ENCODE data around the gene NT5DC3. TPM values are rescaled to one million over a fixed set of nuclear protein-coding genes. Genes with fewer than 3 reads are reported as not detected.

NT5DC3 gene
- total and polyA plus RNA-seq, 2 experiments from 2014 or later: 2.8 to 6.3 TPM

DNA sequence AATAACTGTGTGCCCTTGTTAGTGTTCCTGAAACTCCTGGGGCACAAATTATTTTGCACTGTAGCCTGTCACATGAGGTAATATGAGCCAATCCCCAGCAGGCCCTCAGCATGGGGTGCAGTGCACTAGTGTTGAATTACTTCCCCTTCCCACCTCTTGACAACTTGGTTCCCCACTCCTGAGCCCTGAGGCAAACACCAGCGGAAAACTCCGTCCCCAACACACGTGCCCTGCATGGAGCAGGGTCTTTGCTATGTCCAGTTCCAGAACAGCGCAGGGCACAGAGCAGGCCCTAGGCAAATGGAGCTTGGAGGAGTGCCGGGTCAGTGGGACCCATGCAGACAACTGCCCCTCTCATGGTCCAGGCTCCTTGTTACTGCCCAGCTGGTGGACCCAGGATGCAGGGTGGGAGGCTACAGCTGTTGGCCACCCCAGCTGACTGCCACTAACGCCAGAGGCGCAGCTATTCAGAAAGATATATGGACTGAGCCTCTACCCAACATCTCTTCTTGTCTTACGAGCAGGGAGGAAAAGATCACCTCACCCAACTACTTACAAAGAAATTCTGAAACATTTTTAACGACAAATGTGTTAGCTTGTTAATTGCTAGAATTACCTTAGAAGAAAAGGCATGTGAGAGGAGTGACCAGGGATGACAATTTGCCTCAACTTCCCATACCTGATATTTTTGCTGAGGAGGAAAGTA is 71.6 kb downstream of the NT5DC3 start:
- TF ChIP-seq, protein P1, sequence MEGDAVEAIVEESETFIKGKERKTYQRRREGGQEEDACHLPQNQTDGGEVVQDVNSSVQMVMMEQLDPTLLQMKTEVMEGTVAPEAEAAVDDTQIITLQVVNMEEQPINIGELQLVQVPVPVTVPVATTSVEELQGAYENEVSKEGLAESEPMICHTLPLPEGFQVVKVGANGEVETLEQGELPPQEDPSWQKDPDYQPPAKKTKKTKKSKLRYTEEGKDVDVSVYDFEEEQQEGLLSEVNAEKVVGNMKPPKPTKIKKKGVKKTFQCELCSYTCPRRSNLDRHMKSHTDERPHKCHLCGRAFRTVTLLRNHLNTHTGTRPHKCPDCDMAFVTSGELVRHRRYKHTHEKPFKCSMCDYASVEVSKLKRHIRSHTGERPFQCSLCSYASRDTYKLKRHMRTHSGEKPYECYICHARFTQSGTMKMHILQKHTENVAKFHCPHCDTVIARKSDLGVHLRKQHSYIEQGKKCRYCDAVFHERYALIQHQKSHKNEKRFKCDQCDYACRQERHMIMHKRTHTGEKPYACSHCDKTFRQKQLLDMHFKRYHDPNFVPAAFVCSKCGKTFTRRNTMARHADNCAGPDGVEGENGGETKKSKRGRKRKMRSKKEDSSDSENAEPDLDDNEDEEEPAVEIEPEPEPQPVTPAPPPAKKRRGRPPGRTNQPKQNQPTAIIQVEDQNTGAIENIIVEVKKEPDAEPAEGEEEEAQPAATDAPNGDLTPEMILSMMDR (IDR thresholded peaks at IDR 0.05; ENCODE audit: poor library complexity): no peak
- TF ChIP-seq EZH2 (IDR thresholded peaks at IDR 0.05; ENCODE audit: borderline replicate concordance) (no peak), EZH2phosphoT487 (IDR thresholded peaks at IDR 0.05; ENCODE audit: low read depth, severe bottlenecking, unreplicated experiment) (no peak)
- Histone ChIP-seq H3K4me3 (no peak overlapping the region), H3K4me2 (no peak overlapping the region), H3K36me3 (replicated peaks; ENCODE audit: insufficient read depth, low read depth) (no peaks in the 10 kb centered on the region), H3K79me2 (no peaks in the 10 kb centered on the region), H3K9me2 (replicated peaks; ENCODE audit: insufficient read depth) (no peaks in the 10 kb centered on the region), H2AFZ (no peak overlapping the region), H3K27ac (no peak overlapping the region), H3K4me1 (ENCODE audit: insufficient read depth) (no peaks in the 10 kb centered on the region), H3K9me3 (ENCODE audit: low read depth) (no peaks in the 10 kb centered on the region), H3K27me3 (no peaks in the 10 kb centered on the region), H4K20me1 (ENCODE audit: insufficient read depth, poor library complexity, severe bottlenecking) (no peaks in the 10 kb centered on the region)
- no peak for DNase-seq (ENCODE audit: low spot score)
- 91% methylated on average over 9 of the region's 9 CpGs for WGBS (ENCODE audit: low lambda C conversion rate, missing lambda C conversion rate)

DNA sequence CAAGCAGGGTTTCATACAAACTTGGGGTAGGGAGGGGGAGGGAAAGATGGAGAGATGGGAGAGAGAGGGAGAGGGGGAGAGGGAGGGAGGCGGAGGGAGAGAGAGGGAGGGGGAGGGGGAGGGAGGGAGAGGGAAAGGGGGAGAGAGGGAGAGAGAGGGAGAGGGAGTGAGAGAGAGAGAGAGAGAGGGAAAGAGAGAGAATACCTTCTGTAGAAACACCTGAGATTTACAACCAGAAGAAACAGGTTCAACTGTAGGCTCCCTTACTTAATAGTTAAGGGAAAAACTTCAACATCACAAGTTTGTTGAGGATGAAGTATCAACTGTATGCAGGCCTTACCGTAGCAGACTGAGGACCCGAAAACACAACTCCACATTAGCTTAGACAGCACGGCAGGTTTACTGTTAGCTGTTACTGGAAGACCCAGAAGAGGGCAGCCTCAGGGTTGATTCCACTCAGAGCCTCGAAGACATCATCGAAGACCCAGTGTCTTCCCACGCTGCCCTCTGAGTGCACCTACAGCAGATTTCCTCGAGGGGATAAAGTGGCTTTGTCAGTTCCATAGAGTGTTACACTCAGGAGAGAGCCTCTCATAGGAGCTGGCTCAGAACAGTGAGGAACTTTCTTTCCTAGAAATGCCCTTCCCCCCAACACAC is 72.4 kb downstream of the NT5DC3 start:
- no peaks in the 10 kb centered on the region for H3K4me1 ChIP-seq (ENCODE audit: insufficient read depth)
- no peaks in the 10 kb centered on the region for H3K9me3 ChIP-seq (ENCODE audit: low read depth)
- no peaks in the 10 kb centered on the region for H3K36me3 ChIP-seq (replicated peaks; ENCODE audit: insufficient read depth, low read depth)
- no peaks in the 10 kb centered on the region for H3K27me3 ChIP-seq
- H3K4me3 ChIP-seq: no peak overlapping the region
- H3K79me2 ChIP-seq: no peaks in the 10 kb centered on the region
- no peaks in the 10 kb centered on the region for H4K20me1 ChIP-seq (ENCODE audit: insufficient read depth, poor library complexity, severe bottlenecking)
- no peaks in the 10 kb centered on the region for H3K9me2 ChIP-seq (replicated peaks; ENCODE audit: insufficient read depth)
- no peak overlapping the region for H2AFZ ChIP-seq
- TF ChIP-seq, protein P1 (IDR thresholded peaks at IDR 0.05; ENCODE audit: poor library complexity): no peak
- TF ChIP-seq EZH2 (IDR thresholded peaks at IDR 0.05; ENCODE audit: borderline replicate concordance): no peak
- TF ChIP-seq EZH2phosphoT487 (IDR thresholded peaks at IDR 0.05; ENCODE audit: low read depth, severe bottlenecking, unreplicated experiment): no peak
- no peak overlapping the region for H3K27ac ChIP-seq
- no peak overlapping the region for H3K4me2 ChIP-seq
- DNase-seq (ENCODE audit: low spot score): no peak
- 74% methylated on average over 7 of the region's 8 CpGs for WGBS (ENCODE audit: low lambda C conversion rate, missing lambda C conversion rate)

DNA sequence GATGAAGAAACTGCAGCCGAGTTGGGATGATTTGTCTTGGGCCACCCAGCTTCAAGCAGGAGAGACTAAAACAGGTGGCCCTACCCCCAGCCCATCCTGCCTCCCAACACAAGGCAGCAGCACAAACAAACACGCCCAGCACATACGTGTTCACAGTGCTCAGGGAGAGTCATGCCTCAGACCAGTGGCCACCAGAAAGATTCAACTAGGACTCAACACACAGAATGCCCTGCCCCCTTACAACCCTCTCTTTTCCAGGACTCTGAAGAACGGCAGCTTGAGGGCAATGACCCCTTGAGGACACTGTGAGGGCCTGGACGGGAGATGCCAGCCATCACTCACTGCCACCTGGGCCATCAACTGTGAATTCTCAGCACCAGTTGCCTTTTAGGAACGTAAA is 75.0 kb downstream of the NT5DC3 start:
- Histone ChIP-seq H3K9me2 (replicated peaks; ENCODE audit: insufficient read depth) (no peaks in the 10 kb centered on the region), H3K4me1 (ENCODE audit: insufficient read depth) (no peaks in the 10 kb centered on the region), H3K79me2 (no peaks in the 10 kb centered on the region), H3K36me3 (replicated peaks; ENCODE audit: insufficient read depth, low read depth) (no peaks in the 10 kb centered on the region), H4K20me1 (ENCODE audit: insufficient read depth, poor library complexity, severe bottlenecking) (no peaks in the 10 kb centered on the region), H3K27ac (no peak overlapping the region), H3K9me3 (ENCODE audit: low read depth) (no peaks in the 10 kb centered on the region), H3K4me3 (no peak overlapping the region), H3K27me3 (no peaks in the 10 kb centered on the region), H2AFZ (no peak overlapping the region), H3K4me2 (no peak overlapping the region)
- WGBS (ENCODE audit: low lambda C conversion rate, missing lambda C conversion rate): 86% methylated on average over 6 of the region's 6 CpGs
- TF ChIP-seq EZH2 (IDR thresholded peaks at IDR 0.05; ENCODE audit: borderline replicate concordance): no peak
- TF ChIP-seq, protein P1 (IDR thresholded peaks at IDR 0.05; ENCODE audit: poor library complexity): no peak
- no peak for TF ChIP-seq EZH2phosphoT487 (IDR thresholded peaks at IDR 0.05; ENCODE audit: low read depth, severe bottlenecking, unreplicated experiment)
- DNase-seq (ENCODE audit: low spot score): no peak

Measured in hepatocyte (in vitro differentiated cells).